HEK293 (cell line): ENCODE measurements around the gene LMF1.

Experiments used
- CTCF ChIA-PET: fragments of 350-600 bp; formaldehyde crosslinking; extraction: SDS; loops from one replicate; lab custom pipeline; 2021; ENCODE audit warnings: antibody characterized with exemption; lab: Yijun Ruan, JAX
- POLR2A ChIA-PET: fragments of 300-600 bp; formaldehyde crosslinking; extraction: SDS; loops from one replicate; lab custom pipeline; 2020; ENCODE audit warnings: antibody characterized with exemption, inconsistent platforms; lab: Yijun Ruan, JAX
- H3K27ac ChIP-seq: fragments of 200-500 bp; sonication (Bioruptor generic); 2 replicates; pipeline ENCODE4 v1.5.1; 2014; ENCODE audit warnings: low read depth, low read length, control low read depth, inconsistent platforms; ENCODE audit errors: extremely low read depth
- H3K36me3 ChIP-seq, 2 experiments: fragments of 200-500 bp in 1 of 2; sonication (Bioruptor generic) in 1 of 2; 1 replicate in 1 of 2; 2 replicates in 1 of 2; pipeline ENCODE4 v1.5.1; 2014 to 2017; ENCODE audit warnings: inconsistent platforms in 2 of 2, low read length in 2 of 2; ENCODE audit not compliant: control insufficient read depth in 2 of 2, insufficient read depth in 1 of 2
- H3K4me1 ChIP-seq: fragments of 200-500 bp; sonication (Bioruptor generic); 2 replicates; pipeline ENCODE4 v1.5.1; 2014; ENCODE audit warnings: mild to moderate bottlenecking, low read length, inconsistent platforms; ENCODE audit not compliant: control insufficient read depth, insufficient read depth
- H3K4me3 ChIP-seq: 2 replicates; pipeline ENCODE4 v1.5.1; 2011; ENCODE audit warnings: low read depth, mild to moderate bottlenecking, control low read depth, low read length, moderate library complexity
- H3K9me3 ChIP-seq: fragments of 200-500 bp; sonication (Bioruptor generic); 2 replicates; pipeline ENCODE4 v1.5.1; 2014; ENCODE audit warnings: low read depth, low read length, inconsistent platforms; ENCODE audit not compliant: control insufficient read depth, insufficient read depth
- GLIS2 ChIP-seq: fragments of 450-650 bp; formaldehyde crosslinking; IDR thresholded peaks from 2 replicates; pipeline ENCODE4 v1.5.1; 2016; ENCODE audit warnings: missing biosample characterization, missing genetic modification characterization
- PRDM10 ChIP-seq: fragments of 450-650 bp; formaldehyde crosslinking; IDR thresholded peaks from 2 replicates; pipeline ENCODE4 v1.5.1; 2016; ENCODE audit warnings: missing biosample characterization, missing genetic modification characterization
- ZBTB21 ChIP-seq: fragments of 450-650 bp; formaldehyde crosslinking; IDR thresholded peaks from 2 replicates; pipeline ENCODE4 v1.5.1; 2017; ENCODE audit warnings: missing biosample characterization, missing genetic modification characterization
- ZNF324 ChIP-seq: fragments of 450-650 bp; formaldehyde crosslinking; IDR thresholded peaks from 2 replicates; pipeline ENCODE4 v1.5.1; 2016; ENCODE audit warnings: missing biosample characterization, missing genetic modification characterization
- ZNF37A ChIP-seq: fragments of 450-650 bp; IDR thresholded peaks from 2 replicates; pipeline ENCODE4 v1.5.1; 2018; ENCODE audit warnings: missing biosample characterization, missing genetic modification characterization
- ZNF426 ChIP-seq: fragments of 450-650 bp; formaldehyde crosslinking; IDR thresholded peaks from 2 replicates; pipeline ENCODE4 v1.5.1; 2017; ENCODE audit warnings: missing biosample characterization, missing genetic modification characterization, mild to moderate bottlenecking, inconsistent platforms, moderate library complexity
- ZNF449 ChIP-seq: fragments of 450-650 bp; formaldehyde crosslinking; IDR thresholded peaks from 2 replicates; pipeline ENCODE4 v1.5.1; 2017; ENCODE audit warnings: missing biosample characterization, mild to moderate bottlenecking, missing genetic modification characterization, moderate library complexity
- ZNF549 ChIP-seq: fragments of 450-650 bp; IDR thresholded peaks from 2 replicates; pipeline ENCODE4 v1.5.1; 2018; ENCODE audit warnings: missing biosample characterization, missing genetic modification characterization, mild to moderate bottlenecking, inconsistent platforms, moderate library complexity
- ZNF623 ChIP-seq: fragments of 450-650 bp; formaldehyde crosslinking; IDR thresholded peaks from 2 replicates; pipeline ENCODE4 v1.5.1; 2016; ENCODE audit warnings: missing biosample characterization, missing genetic modification characterization
- ZNF664 ChIP-seq: fragments of 450-650 bp; formaldehyde crosslinking; IDR thresholded peaks from 2 replicates; pipeline ENCODE4 v1.5.1; 2016; ENCODE audit warnings: missing biosample characterization, missing genetic modification characterization
- ZNF692 ChIP-seq: fragments of 450-650 bp; formaldehyde crosslinking; IDR thresholded peaks from 2 replicates; pipeline ENCODE4 v1.5.1; 2016; ENCODE audit warnings: missing biosample characterization, missing genetic modification characterization
- ZNF701 ChIP-seq: fragments of 450-650 bp; formaldehyde crosslinking; IDR thresholded peaks from 2 replicates; pipeline ENCODE4 v1.5.1; 2016; ENCODE audit warnings: missing biosample characterization, missing genetic modification characterization
- ZNF837 ChIP-seq: fragments of 450-650 bp; formaldehyde crosslinking; IDR thresholded peaks from 2 replicates; pipeline ENCODE4 v1.5.1; 2016; ENCODE audit warnings: missing biosample characterization, missing genetic modification characterization
- ZSCAN5A ChIP-seq: fragments of 450-650 bp; formaldehyde crosslinking; IDR thresholded peaks from 2 replicates; pipeline ENCODE4 v1.5.1; 2016; ENCODE audit warnings: missing biosample characterization, missing genetic modification characterization
- TF ChIP-seq, protein P1 (sequence below): fragments of 450-650 bp; formaldehyde crosslinking; IDR thresholded peaks from 2 replicates; pipeline ENCODE4 v1.5.1; 2016; ENCODE audit warnings: missing biosample characterization, missing genetic modification characterization
- TF ChIP-seq, protein P2 (sequence below): fragments of 450-650 bp; formaldehyde crosslinking; IDR thresholded peaks from 2 replicates; pipeline ENCODE4 v1.5.1; 2016; ENCODE audit warnings: missing biosample characterization, missing genetic modification characterization

LMF1 gene

GRCh38 chr16:932831-933330, 37.9 kb downstream of the LMF1 start (continued):
- no peak for TF ChIP-seq ZNF692 (tag by site-specific recombination)
- TF ChIP-seq ZNF449 (tag by site-specific recombination), result no peak
- no peak for TF ChIP-seq ZBTB21 (tag by site-specific recombination)
- no peak for TF ChIP-seq ZNF701 (tag by site-specific recombination)
- no peak for TF ChIP-seq ZNF37A

DNA sequence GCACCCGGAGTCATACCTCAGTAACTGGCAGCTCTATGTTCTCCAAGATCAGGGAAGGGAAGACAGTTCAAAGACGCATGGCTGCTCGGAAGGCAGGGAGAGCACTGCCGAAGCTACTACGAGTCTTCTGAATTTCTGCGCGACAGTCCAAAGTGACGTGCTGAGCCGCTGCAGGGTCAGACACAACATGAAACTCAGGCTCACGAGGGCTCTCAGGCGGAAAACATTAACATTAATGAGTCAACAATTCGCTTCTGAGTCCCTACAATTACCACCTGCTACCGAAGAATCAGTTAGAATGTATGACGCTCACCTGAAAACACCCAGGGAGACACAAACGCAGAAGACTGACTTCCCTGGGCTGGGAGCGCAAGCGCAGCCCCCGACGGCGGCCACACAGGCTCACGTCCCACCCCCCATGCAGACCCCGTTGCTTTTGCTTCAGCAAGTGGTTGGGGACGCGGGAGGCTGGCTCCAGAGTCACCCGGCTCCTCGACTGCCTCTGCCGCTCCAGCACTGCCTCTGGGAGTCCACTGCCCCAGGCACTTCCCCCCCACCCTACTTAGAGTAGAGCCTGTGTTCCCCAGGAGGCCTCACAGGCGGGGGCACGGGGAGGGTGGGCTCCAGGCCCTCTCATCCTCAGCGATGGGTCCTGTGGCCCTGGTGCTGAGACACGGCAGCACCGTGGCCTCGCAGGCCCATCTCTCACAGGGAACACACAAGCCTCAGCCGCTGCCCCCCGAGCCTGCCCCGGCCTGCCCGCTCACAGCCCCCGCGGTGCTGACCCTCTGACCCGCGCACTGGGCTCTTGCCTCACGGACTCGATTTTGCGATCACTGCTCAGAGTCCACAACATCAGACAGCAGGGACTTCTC, 38.9 kb downstream of the LMF1 start:
- ChIA-PET CTCF (interaction anchor here (1.1 kb wide), 1 partner anchor 123 kb away, joined by 3 read pairs; no protein-coding TSS in a partner anchor), POLR2A (no interaction called here)
- no peak overlapping the region for H3K4me3 ChIP-seq
- no peaks in the 10 kb centered on the region for H3K36me3 ChIP-seq
- H3K27ac ChIP-seq, result no peak overlapping the region
- H3K9me3 ChIP-seq, result no peaks in the 10 kb centered on the region
- no peaks in the 10 kb centered on the region for H3K4me1 ChIP-seq
- no peak for TF ChIP-seq ZNF549 (tag by site-specific recombination)
- no peak for TF ChIP-seq ZNF623
- no peak for TF ChIP-seq ZSCAN5A (tag by site-specific recombination)
- no peak for TF ChIP-seq GLIS2 (tag by site-specific recombination)
- TF ChIP-seq ZNF837 (tag by site-specific recombination), result no peak
- TF ChIP-seq, protein P1, sequence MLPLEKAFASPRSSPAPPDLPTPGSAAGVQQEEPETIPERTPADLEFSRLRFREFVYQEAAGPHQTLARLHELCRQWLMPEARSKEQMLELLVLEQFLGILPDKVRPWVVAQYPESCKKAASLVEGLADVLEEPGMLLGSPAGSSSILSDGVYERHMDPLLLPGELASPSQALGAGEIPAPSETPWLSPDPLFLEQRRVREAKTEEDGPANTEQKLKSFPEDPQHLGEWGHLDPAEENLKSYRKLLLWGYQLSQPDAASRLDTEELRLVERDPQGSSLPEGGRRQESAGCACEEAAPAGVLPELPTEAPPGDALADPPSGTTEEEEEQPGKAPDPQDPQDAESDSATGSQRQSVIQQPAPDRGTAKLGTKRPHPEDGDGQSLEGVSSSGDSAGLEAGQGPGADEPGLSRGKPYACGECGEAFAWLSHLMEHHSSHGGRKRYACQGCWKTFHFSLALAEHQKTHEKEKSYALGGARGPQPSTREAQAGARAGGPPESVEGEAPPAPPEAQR (tag by site-specific recombination), result no peak
- TF ChIP-seq, protein P2, sequence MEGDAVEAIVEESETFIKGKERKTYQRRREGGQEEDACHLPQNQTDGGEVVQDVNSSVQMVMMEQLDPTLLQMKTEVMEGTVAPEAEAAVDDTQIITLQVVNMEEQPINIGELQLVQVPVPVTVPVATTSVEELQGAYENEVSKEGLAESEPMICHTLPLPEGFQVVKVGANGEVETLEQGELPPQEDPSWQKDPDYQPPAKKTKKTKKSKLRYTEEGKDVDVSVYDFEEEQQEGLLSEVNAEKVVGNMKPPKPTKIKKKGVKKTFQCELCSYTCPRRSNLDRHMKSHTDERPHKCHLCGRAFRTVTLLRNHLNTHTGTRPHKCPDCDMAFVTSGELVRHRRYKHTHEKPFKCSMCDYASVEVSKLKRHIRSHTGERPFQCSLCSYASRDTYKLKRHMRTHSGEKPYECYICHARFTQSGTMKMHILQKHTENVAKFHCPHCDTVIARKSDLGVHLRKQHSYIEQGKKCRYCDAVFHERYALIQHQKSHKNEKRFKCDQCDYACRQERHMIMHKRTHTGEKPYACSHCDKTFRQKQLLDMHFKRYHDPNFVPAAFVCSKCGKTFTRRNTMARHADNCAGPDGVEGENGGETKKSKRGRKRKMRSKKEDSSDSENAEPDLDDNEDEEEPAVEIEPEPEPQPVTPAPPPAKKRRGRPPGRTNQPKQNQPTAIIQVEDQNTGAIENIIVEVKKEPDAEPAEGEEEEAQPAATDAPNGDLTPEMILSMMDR (tag by site-specific recombination), result no peak
- no peak for TF ChIP-seq ZNF426 (tag by site-specific recombination)
- no peak for TF ChIP-seq PRDM10
- no peak for TF ChIP-seq ZNF324 (tag by site-specific recombination)
- TF ChIP-seq ZNF664 (tag by site-specific recombination), result no peak
